ENCODE data around the gene GABPB1. TPM values are rescaled to one million over a fixed set of nuclear protein-coding genes. Genes with fewer than 3 reads are reported as not detected.
A peak's percentile ranks its signal among the peaks of the same experiment; 100 is the strongest.

Gene GABPB1
- total and polyA plus RNA-seq, 2 of the 13 experiments (the other 11 are each of a cell fraction or from before 2014, with no cell fraction given) = 17.5 to 39.5 TPM

GRCh38 chr15:50244959-50245624, 109.9 kb downstream of the GABPB1 start (continued):
- TF ChIP-seq PAXIP1 (CRISPR knock-in tag; conservative IDR thresholded peaks at IDR 0.05) (no peak), ZNF501 (CRISPR knock-in tag; IDR thresholded peaks at IDR 0.05) (no peak), AHR (CRISPR knock-in tag; IDR thresholded peaks at IDR 0.05) (no peak), SOX13 (IDR thresholded peaks at IDR 0.05) (no peak), SOX13 (CRISPR knock-in tag; conservative IDR thresholded peaks at IDR 0.05 in 1 of 2, IDR thresholded peaks at IDR 0.05 in 1 of 2) (peak in 1 of 2 experiments; percentile 41; a peak in 1 of 4 replicates), ZNF251 (CRISPR knock-in tag; IDR thresholded peaks at IDR 0.05) (no peak), KAT7 (CRISPR knock-in tag; IDR thresholded peaks at IDR 0.05; ENCODE audit: borderline replicate concordance) (no peak), HOMEZ (CRISPR knock-in tag; IDR thresholded peaks at IDR 0.05; ENCODE audit: low read depth) (no peak), E2F5 (CRISPR knock-in tag; conservative IDR thresholded peaks at IDR 0.05) (no peak), SP5 (CRISPR knock-in tag; IDR thresholded peaks at IDR 0.05; ENCODE audit: borderline replicate concordance, low read depth) (0 out of 2 replicates have a peak, but pooled peaks have one; percentile 29), DBP (CRISPR knock-in tag; IDR thresholded peaks at IDR 0.05; ENCODE audit: not compliant biosample characterization) (no peak), RBM39 (IDR thresholded peaks at IDR 0.05; ENCODE audit: low read depth, low read length, poor library complexity, severe bottlenecking) (no peak), FOXP1 (IDR thresholded peaks at IDR 0.05) (no peak), FOXP1 (CRISPR knock-in tag; IDR thresholded peaks at IDR 0.05) (peak; percentile 35; the same call in 1 of the 2 replicates), ETS1 (CRISPR knock-in tag; IDR thresholded peaks at IDR 0.05) (no peak), HNF4A (CRISPR knock-in tag; IDR thresholded peaks at IDR 0.05) (peak; percentile 52; the same call in 1 of the 2 replicates), CBFB (CRISPR knock-in tag; IDR thresholded peaks at IDR 0.05) (no peak), ZBTB20 (CRISPR knock-in tag; IDR thresholded peaks at IDR 0.05; ENCODE audit: borderline replicate concordance, low read depth) (no peak; the same call in 1 of the 2 replicates), ZNF704 (CRISPR knock-in tag; IDR thresholded peaks at IDR 0.05; ENCODE audit: borderline replicate concordance) (no peak), PHF8 (CRISPR knock-in tag; IDR thresholded peaks at IDR 0.05) (no peak), SETDB1 (CRISPR knock-in tag; IDR thresholded peaks at IDR 0.05; ENCODE audit: borderline replicate concordance) (no peak), FOXK2 (IDR thresholded peaks at IDR 0.05) (no peak)

Measured in HepG2 (cell line).